ENCODE data around the gene TMEM87B.

DNA sequence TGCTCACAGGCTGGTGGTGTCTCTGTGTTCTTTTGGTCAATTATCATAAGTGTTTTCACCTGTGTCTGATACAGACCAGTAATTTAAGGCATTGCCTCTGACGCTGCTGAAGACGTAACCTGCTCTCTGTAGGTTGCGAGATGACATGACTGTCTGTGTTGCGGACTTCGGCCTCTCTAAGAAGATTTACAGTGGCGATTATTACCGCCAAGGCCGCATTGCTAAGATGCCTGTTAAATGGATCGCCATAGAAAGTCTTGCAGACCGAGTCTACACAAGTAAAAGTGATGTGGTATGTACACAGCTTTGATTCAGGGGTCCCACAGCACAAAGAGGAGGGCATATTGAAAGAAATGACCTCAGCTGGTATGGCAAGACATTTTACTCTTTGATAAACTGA is 33.8 kb upstream of the TMEM87B start:
- TF ChIP-seq EZH2 (IDR thresholded peaks at IDR 0.05; ENCODE audit: low read depth, low read length, severe bottlenecking) (no peak), RAD21 (IDR thresholded peaks at IDR 0.05 in 1 of 2, conservative IDR thresholded peaks at IDR 0.05 in 1 of 2; ENCODE audit: low read depth in 2 of 2, low read length in 2 of 2) (no peak), ATF2 (IDR thresholded peaks at IDR 0.05; ENCODE audit: low read length) (no peak), POLR2A (IDR thresholded peaks at IDR 0.05; ENCODE audit: control extremely low read depth in 1 of 2, low read depth in 2 of 2, low read length in 2 of 2) (no peak), ZNF274 (IDR thresholded peaks at IDR 0.05; ENCODE audit: borderline replicate concordance, extremely low read depth, low read length) (no peak), EP300 (IDR thresholded peaks at IDR 0.05; ENCODE audit: borderline replicate concordance in 1 of 2, low read depth in 2 of 2, low read length in 2 of 2) (no peak), BRCA1 (IDR thresholded peaks at IDR 0.05; ENCODE audit: low read depth, low read length) (no peak), JUN (IDR thresholded peaks at IDR 0.05; ENCODE audit: low read depth, low read length) (no peak)
- TF ChIP-seq, protein P1, sequence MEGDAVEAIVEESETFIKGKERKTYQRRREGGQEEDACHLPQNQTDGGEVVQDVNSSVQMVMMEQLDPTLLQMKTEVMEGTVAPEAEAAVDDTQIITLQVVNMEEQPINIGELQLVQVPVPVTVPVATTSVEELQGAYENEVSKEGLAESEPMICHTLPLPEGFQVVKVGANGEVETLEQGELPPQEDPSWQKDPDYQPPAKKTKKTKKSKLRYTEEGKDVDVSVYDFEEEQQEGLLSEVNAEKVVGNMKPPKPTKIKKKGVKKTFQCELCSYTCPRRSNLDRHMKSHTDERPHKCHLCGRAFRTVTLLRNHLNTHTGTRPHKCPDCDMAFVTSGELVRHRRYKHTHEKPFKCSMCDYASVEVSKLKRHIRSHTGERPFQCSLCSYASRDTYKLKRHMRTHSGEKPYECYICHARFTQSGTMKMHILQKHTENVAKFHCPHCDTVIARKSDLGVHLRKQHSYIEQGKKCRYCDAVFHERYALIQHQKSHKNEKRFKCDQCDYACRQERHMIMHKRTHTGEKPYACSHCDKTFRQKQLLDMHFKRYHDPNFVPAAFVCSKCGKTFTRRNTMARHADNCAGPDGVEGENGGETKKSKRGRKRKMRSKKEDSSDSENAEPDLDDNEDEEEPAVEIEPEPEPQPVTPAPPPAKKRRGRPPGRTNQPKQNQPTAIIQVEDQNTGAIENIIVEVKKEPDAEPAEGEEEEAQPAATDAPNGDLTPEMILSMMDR (IDR thresholded peaks at IDR 0.05; ENCODE audit: control extremely low read depth in 1 of 3, insufficient read depth in 1 of 3, low read depth in 1 of 3, low read length in 3 of 3): no peak
- TF ChIP-seq, protein P2, sequence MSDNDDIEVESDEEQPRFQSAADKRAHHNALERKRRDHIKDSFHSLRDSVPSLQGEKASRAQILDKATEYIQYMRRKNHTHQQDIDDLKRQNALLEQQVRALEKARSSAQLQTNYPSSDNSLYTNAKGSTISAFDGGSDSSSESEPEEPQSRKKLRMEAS (IDR thresholded peaks at IDR 0.05): no peak

All from H1 (cell line).